Ramos (cell line): ENCODE data around the gene SORBS1.

Experiments used
- in situ Hi-C: fragments of 300-500 bp; cut with MboI; formaldehyde crosslinking; loops from one replicate; pipeline ENCODE4 v1.14.3; 2022; ENCODE audit warnings: low sequenced_read_pairs; ENCODE audit not compliant: unreplicated experiment

Gene SORBS1

GRCh38 chr10:95499482-95499989, 61.6 kb downstream of the SORBS1 start:
- in situ Hi-C loops = no loop called here

GRCh38 chr10:95496951-95497350, 64.2 kb downstream of the SORBS1 start:
- in situ Hi-C loops = no loop called here

- in situ Hi-C loops = no loop called here
Measured at GRCh38 chr10:95496246-95496911, 64.8 kb downstream of the SORBS1 start.

GRCh38 chr10:95493862-95494261, 67.3 kb downstream of the SORBS1 start:
- in situ Hi-C loops = no loop called here

GRCh38 chr10:95487994-95488393, 73.2 kb downstream of the SORBS1 start:
- in situ Hi-C loops = no loop called here

GRCh38 chr10:95485056-95485844, 75.9 kb downstream of the SORBS1 start:
- in situ Hi-C loops = no loop called here

- in situ Hi-C loops = no loop called here
Measured at GRCh38 chr10:95482501-95483233, 78.5 kb downstream of the SORBS1 start.

- in situ Hi-C loops = no loop called here
Measured at GRCh38 chr10:95480901-95481491, 80.2 kb downstream of the SORBS1 start.

GRCh38 chr10:95480102-95480900, 80.9 kb downstream of the SORBS1 start:
- in situ Hi-C loops = no loop called here

GRCh38 chr10:95478935-95479334, 82.2 kb downstream of the SORBS1 start:
- in situ Hi-C loops = no loop called here

- in situ Hi-C loops = no loop called here
Measured at GRCh38 chr10:95478185-95478584, 83.0 kb downstream of the SORBS1 start.

- in situ Hi-C loops = no loop called here
Measured at GRCh38 chr10:95477175-95477520, 84.0 kb downstream of the SORBS1 start.

- in situ Hi-C loops = no loop called here
Measured at GRCh38 chr10:95476469-95477174, 84.5 kb downstream of the SORBS1 start.

- in situ Hi-C loops = no loop called here
Measured at GRCh38 chr10:95475827-95476468, 85.2 kb downstream of the SORBS1 start.

- in situ Hi-C loops = no loop called here
Measured at GRCh38 chr10:95475003-95475383, 86.2 kb downstream of the SORBS1 start.

GRCh38 chr10:95474228-95475002, 86.8 kb downstream of the SORBS1 start:
- in situ Hi-C loops = no loop called here

- in situ Hi-C loops = no loop called here
Measured at GRCh38 chr10:95472304-95473088, 88.7 kb downstream of the SORBS1 start.
